22Rv1 (cell line): ENCODE data around the gene NAIF1.

Experiments
- ZFX ChIP-seq: fragments of 450-650 bp; IDR thresholded peaks from 2 replicates; pipeline ENCODE4 v1.6.1; 2017; ENCODE audit warnings: antibody characterized with exemption, borderline replicate concordance
- TF ChIP-seq, protein P1 (sequence below): fragments of 450-650 bp; IDR thresholded peaks from 2 replicates; pipeline ENCODE4 v1.5.1; 2017; ENCODE audit warnings: mild to moderate bottlenecking

DNA sequence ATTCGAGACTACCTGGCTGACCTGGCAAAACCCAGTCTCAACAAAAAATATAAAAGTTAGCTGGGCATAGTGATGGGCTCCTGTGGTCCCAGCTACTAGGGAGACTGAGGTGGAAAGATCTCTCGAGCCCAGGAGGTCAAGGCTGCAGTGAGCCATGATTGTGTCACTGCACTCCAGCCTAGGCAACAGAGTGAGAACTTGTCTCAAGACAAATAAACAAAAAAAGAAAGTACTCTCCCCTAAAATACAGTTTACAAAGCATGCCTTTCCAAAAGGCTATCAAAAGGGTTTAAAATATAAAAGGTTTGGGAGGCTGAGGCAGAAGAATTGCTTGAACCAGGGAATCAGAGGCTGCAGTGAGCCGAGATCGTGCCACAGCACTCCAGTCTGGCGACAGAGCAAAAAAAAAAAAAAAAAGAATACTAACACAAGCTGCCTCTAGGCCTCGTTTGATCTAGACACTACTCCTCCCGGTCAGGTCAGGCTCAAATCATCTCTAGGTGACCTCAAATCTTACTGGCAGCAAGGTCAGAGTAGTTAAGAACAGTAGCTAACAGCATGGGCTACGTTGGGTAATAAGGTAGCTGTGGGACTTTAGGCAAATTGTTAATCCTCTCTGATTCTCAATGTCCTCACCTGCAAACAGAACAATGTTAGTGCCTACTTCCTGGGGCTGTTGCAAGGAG, 9.3 kb downstream of the NAIF1 start:
- TF ChIP-seq, protein P1, sequence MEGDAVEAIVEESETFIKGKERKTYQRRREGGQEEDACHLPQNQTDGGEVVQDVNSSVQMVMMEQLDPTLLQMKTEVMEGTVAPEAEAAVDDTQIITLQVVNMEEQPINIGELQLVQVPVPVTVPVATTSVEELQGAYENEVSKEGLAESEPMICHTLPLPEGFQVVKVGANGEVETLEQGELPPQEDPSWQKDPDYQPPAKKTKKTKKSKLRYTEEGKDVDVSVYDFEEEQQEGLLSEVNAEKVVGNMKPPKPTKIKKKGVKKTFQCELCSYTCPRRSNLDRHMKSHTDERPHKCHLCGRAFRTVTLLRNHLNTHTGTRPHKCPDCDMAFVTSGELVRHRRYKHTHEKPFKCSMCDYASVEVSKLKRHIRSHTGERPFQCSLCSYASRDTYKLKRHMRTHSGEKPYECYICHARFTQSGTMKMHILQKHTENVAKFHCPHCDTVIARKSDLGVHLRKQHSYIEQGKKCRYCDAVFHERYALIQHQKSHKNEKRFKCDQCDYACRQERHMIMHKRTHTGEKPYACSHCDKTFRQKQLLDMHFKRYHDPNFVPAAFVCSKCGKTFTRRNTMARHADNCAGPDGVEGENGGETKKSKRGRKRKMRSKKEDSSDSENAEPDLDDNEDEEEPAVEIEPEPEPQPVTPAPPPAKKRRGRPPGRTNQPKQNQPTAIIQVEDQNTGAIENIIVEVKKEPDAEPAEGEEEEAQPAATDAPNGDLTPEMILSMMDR = no peak
- TF ChIP-seq ZFX = no peak
